Right lung (tissue), 5 donors: ENCODE measurements around the gene ATG2A. TPM values are rescaled to one million over a fixed set of nuclear protein-coding genes. Genes with fewer than 3 reads are reported as not detected.
"Not testable (repeated sequence)": the region's sequence is repeated elsewhere in the genome, so short reads cannot be mapped to it uniquely, and the experiment has no call there.

Experiments used
- DNase-seq, 2 donors: peaks; one replicate each; pipeline ENCODE4 v3.0.0-alpha.2; 2013
- polyA plus RNA-seq, 5 donors: library from polyadenylated mRNA; unstranded; fragments of 120-200 nt; gene quantifications; one replicate each; pipeline versions ENCODE4 v1.2.1 to v1.2.3, GENCODE V29; 2013; ENCODE audit warnings: inconsistent platforms in 1 of 5, low replicate concordance in 1 of 5; ENCODE audit not compliant: insufficient read length in 5 of 5, insufficient read depth in 1 of 5

ATG2A gene
- polyA plus RNA-seq, 5 donors: 10.3 to 25.1 (median 15.9) TPM

- DNase-seq: no peak
Observed at GRCh38 chr11:64856382-64857227, 60.4 kb downstream of the ATG2A start.

DNA sequence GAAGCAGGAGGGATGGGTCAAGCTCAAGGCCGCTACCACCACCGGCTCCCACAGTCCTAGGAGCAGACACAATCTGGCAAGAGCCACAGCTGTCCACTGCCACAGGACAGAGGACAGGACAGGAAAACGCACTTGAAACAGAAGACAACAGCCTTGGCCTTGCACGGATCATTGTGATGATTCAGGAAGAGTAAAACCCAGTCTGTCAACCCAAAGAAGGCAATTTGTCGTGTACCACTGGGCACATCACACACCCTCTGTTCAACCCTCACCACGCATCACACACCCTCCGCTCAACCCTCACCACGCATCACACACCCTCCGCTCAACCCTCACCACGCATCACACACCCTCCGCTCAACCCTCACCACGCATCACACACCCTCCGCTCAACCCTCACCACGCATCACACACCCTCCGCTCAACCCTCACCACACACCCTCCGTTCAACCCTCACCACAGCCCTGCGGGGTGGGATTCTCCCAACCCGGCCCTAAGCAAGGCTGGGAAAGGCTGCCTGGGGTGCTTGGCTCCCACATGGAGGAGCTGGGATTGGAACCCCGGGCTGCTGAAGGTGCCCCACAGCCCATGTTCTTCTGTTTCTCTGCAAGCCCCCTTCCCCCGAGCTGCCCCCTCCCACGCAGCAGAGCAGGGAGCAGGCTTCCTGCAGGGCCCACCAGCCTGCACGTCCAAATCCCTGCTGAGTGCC lies 61.3 kb downstream of the ATG2A start:
- no peak for DNase-seq

- no peak for DNase-seq
Observed at GRCh38 chr11:64854534-64855502, 62.2 kb downstream of the ATG2A start.

DNA sequence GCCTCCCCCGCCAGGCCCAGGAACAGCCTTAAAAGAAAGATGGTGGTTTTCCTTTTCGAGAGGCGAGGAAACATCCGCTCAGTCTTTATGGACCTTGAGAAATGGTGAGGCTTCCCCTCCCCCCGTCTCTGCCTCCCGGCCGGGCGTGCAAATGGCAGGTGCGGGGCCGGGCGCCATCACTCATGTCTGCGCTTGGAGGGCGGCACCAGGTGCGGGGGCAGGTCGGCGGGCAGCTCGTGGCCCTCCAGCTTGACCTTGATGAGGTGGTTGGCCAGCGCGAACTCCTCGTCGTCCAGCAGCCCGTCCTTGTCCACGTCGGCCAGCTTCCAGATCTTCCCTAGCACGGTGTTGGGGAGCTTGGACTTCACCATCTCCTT lies 62.9 kb downstream of the ATG2A start:
- no peak for DNase-seq

GRCh38 chr11:64853709-64854108 lies 63.3 kb downstream of the ATG2A start:
- no peak for DNase-seq

- DNase-seq: no peak
Observed at GRCh38 chr11:64852804-64853509, 64.1 kb downstream of the ATG2A start.

GRCh38 chr11:64851831-64852351 lies 65.1 kb downstream of the ATG2A start:
- DNase-seq: no peak

DNA sequence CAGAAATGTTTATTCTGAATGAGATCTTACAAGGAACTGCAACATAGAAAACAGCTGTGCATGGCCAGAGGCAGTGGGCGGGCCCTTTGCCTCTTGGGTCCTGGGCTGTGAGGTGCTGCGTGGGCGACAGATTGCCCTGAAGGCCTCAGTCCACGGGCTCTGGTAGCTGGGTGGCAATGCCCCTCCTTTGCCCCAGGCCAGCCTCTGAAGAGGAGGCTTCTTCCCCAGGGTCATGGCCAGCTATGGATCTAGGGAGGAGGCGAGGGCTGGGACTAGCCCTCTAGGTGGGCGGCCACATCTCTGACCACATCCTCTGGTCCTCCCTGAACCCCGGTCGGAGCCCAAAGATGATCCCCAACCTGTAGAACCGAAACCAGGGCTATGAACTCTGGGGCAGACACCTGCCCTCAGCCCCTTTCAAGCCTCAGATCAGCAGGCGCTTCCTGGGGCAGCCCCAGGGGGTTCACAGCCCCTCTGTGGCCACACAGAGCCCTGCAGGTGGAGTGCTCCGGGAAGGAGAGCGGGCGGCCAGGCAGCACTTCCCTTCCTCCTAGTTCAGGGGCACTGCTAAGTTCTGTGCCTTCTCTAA lies 65.9 kb downstream of the ATG2A start:
- no peak for DNase-seq

DNA sequence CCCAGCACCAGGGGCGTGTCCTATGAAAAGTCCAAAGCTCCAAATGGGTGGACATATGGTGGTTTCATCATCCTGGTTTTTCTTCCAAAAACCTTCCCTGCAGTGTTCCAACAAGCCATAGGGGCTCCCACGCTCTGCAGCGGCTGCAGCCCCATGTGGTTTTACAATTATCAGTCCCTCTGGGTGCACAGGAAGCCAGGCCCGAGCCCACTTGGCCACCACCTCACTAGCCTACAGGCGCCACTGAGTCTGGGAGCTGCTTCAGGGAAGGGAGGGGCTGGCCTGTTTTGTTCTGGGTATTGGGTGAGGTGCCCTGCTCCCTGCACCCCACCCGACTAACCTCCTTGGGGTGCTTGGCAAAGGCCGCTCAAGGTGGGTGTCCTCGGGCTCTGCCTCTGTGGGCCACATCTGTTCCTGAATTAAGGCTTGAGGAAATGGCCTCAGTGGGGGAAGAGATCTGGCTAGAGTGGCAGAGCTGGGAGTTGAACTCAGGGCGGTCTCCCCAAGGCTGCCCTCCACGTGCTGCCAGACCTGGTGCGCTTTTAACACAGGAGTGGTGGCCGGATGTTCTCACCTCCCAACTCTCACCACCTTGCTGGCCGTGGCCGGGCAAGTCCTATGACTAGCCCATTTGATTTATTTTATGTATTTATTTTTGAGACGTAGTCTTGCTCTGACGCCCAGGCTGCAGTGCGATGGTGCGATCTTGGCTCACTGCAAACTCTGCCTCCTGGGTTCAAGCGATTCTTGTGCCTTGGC lies 67.2 kb downstream of the ATG2A start:
- no peak for DNase-seq

DNA sequence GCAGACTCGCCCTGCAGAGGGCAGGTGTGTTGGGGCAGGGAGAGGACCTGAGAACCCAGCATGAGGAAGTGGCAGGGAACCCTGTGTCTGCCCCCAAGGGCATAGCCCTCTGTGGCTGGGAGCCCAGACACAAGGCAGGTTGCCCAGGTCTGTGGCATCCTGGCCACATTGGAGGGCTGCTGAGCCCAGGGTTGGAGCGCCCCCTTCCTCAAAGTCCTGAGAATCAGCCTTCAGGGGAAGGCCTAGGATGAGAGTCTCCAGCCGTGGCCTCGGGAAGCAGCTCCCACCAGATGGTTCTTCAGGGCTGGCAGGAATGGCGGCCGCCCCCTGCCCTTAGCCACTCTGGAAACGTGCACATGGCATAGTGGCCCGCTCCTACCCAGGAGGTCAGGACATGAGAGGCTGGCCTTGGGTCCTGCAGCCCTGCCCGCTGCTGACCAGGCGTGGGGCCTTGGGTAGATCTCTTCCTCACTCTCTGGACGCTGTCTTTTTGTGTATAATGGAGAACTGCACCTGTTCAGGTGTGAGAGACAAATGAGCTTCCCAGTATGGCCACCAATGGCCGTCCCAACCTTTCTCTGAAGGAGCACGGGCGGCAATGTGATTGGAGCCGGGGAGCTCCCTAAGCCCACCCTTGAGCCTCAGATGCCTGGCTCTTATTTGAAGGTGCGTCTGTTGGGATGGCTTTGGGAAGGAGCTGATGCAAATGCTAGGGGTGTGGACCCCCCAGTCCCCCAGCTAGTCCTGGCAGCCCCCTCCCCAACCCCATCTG lies 68.0 kb downstream of the ATG2A start:
- DNase-seq: no peak

DNA sequence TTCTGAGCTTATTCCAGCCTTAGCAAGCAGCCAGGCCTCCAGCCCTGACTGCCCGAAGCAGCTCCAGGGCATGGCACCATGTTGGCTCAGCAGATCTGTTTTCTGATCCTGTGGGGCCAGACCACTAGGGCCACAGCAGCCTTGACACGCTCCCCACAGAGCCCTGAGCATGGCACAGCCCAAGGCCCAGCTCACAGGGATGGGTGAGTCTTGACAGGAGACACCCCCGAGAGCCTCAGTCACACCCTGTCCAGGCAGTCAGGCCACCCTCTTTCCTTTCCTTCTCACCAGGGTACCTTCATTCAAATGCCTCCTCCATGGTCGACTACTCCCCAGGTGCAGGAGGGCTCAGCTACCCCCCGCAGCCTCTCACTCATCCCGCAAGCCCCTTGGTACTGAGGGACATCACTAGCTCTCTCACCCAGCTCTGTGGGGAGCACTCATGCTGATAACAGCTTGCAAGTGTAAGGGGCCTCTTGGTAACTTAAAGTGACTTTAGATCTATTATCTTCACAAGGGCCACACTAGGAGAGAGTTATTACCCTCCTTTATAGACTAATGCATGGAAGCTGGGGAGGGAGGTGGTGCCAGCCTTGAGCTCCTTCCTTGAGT lies 68.7 kb downstream of the ATG2A start:
- DNase-seq: no peak

DNA sequence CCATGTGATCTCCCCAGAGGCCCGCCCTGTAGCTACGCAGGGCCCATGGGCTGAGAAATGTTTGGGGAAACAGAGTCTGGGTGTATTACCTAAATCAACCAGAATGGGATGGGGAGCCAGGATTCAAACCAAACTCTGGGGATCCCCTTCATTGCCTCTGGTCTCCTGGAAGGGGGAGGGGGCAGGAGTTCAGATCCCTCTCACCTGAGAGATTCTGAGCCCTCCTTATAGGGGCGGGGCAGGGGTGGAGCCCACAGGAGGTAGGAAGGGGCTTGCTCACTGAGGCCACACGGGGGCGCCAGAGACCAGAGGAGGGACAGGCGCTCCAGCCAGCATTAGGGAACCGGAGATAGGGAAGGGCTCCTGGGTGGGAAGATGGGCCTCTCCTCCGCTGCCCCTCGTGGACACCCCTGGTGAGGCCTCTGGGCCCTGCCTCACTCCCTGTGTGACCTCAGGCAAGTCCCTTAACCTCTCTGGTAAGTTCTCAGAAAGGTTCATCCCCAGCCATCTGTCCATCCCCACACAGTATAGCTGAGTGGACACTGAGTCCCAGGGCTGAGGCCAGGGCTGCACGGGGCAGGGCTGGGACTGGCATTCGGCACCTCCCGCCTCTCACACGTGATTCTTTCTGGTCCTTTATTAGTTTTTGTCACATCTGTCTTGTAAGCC lies 69.9 kb downstream of the ATG2A start:
- peak; percentile 78 to 86 for DNase-seq

DNA sequence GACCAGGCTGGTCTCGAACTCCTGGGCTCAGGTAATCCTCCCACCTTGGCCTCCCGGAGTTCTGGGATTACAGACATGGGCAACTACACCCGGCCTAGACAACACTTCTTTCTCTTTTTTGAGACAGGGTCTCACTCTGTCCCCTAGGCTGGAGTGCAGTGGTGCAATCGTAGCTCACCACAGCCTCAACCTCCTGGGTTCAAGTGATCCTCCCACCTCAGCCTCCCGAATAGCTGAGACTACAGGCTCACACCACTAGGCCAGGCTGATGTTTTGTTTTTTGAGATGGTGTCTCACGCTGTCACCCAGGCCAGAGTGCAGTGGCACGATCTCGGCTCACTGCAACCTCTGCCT lies 71.3 kb downstream of the ATG2A start:
- not testable (repeated sequence) for DNase-seq

DNA sequence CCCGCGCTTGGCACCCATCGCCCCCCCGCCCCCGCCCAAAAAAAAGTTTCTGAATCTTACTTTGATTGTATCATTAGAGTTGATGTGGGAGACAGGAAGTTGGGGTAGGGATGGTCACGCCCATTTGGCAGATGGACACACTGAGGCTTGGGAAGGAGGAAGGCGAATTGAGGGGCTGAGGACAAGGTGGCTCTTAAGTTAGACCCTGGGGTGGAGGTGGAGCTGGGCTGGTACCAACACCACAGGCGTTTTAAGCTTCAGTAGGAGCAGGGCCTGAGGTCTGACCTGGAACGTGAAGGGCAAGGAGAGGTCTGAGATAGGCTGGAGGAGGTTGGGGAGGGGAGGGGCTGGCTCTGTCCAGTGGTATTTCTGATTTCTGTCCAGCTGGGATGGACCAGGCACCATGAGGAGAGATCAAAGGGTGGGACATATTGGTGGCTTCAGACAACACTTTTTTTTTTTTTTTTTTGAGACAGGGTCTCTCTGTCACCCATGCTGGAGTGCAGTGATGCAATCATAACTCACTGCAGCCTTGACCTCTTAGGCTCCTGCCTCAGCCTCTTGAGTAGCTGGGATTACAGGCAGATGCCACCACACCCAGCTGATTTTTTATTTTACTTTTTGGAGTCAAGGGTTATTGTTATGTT lies 71.8 kb downstream of the ATG2A start:
- peak; percentile 82 to 89 for DNase-seq
